Sigmoid colon (tissue), 4 donors: ENCODE data around the gene ALX4.

ENCODE experiments used
- EP300 ChIP-seq, 4 donors: sonication (generic); formaldehyde crosslinking; IDR thresholded peaks; one replicate each; pipeline ENCODE4 v1.6.1; 2017; ENCODE audit warnings: antibody characterized with exemption in 4 of 4
- POLR2A ChIP-seq, 2 donors: fragments of 450-650 bp; IDR thresholded peaks; one replicate each; pipeline ENCODE4 v1.6.1; 2016; ENCODE audit warnings: antibody characterized with exemption in 2 of 2, mild to moderate bottlenecking in 2 of 2, moderate library complexity in 2 of 2
- POLR2AphosphoS5 ChIP-seq, 4 donors: sonication (generic); formaldehyde crosslinking; IDR thresholded peaks; one replicate each; pipeline ENCODE4 v1.6.1; 2017; ENCODE audit warnings: antibody characterized with exemption in 4 of 4
- TF ChIP-seq, protein P1 (sequence below), 4 experiments: fragments of 450-650 bp in 3 of 4; fragments of 200-600 bp in 1 of 4; IDR thresholded peaks; one replicate each; pipeline ENCODE4 v1.5.1; 2016 to 2019; ENCODE audit warnings: antibody characterized with exemption in 4 of 4, mild to moderate bottlenecking in 3 of 4, moderate library complexity in 2 of 4

DNA sequence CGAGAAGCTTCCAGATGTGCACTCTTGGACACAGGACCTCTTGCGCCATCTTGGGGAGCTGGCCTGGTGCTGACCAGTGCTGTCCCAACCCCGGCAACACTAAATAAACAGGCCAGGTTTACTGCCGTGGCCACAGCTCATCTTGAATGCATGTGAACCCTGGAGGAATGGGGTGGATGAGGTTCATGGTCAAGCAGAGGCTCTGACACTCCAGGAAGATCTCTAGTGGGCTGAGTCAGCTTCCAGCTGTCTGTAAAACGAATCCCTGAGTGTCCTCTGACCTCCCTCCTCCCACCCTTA lies 51.8 kb downstream of the ALX4 start:
- TF ChIP-seq POLR2A (IDR thresholded peaks at IDR 0.05): no peak
- TF ChIP-seq, protein P1, sequence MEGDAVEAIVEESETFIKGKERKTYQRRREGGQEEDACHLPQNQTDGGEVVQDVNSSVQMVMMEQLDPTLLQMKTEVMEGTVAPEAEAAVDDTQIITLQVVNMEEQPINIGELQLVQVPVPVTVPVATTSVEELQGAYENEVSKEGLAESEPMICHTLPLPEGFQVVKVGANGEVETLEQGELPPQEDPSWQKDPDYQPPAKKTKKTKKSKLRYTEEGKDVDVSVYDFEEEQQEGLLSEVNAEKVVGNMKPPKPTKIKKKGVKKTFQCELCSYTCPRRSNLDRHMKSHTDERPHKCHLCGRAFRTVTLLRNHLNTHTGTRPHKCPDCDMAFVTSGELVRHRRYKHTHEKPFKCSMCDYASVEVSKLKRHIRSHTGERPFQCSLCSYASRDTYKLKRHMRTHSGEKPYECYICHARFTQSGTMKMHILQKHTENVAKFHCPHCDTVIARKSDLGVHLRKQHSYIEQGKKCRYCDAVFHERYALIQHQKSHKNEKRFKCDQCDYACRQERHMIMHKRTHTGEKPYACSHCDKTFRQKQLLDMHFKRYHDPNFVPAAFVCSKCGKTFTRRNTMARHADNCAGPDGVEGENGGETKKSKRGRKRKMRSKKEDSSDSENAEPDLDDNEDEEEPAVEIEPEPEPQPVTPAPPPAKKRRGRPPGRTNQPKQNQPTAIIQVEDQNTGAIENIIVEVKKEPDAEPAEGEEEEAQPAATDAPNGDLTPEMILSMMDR (IDR thresholded peaks at IDR 0.05): no peak
- no peak for TF ChIP-seq EP300 (IDR thresholded peaks at IDR 0.05)
- no peak for TF ChIP-seq POLR2AphosphoS5 (IDR thresholded peaks at IDR 0.05)
